ENCODE measurements around the gene SAA1.
"Not testable (repeated sequence)": the region's sequence is repeated elsewhere in the genome, so short reads cannot be mapped to it uniquely, and the experiment has no call there.

The SAA1 gene

DNA sequence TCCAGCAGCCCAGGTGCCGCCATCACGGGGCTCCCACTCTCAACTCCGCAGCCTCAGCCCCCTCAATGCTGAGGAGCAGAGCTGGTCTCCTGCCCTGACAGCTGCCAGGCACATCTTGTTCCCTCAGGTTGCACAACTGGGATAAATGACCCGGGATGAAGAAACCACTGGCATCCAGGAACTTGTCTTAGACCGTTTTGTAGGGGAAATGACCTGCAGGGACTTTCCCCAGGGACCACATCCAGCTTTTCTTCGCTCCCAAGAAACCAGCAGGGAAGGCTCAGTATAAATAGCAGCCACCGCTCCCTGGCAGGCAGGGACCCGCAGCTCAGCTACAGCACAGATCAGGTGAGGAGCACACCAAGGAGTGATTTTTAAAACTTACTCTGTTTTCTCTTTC, at the start of gene SAA1:
SAA1 (plus strand) TSS at position 316 of the 400 bp plus-strand sequence. CDS start 624 bp downstream, outside the sequence.
- in situ Hi-C loops (cut with MboI; ENCODE audit: low pct_unique_long_range_greater_than_20kb, low sequenced_read_pairs) = no loop called here
- DNase-seq = no peak

GRCh38 chr11:18221274-18221876, 44.7 kb upstream of the SAA1 start:
- no peak for DNase-seq

DNA sequence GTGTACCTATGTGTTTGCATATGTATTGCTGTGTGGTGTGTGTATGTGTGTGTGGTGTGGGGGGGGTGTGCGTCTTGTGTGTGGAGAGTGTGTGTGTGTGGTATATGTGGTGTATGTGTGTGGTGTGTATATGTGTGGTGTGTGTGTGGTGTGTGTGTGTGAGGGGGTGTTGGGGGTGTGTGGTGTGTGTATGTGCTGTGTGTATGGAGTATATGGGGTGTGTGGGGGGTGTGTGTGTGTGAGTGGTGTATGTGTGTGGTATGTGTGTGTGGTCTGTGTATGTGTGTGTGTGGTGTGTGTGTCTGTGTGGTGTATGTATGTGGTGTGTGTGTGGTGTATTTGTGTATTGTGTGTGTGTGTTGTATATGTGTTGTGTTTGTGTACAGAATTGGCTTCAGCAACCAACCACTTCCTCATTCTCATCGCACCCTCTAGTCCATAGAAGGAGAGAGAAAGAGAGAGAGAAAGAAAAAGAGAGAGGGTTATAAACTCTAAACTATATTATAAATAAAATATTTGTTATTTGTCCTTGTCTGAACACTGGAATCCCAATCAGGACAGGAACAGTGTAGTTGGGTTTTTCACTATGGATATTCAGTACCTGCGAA, 43.1 kb upstream of the SAA1 start:
- no peak for DNase-seq
- in situ Hi-C loops (cut with MboI; ENCODE audit: low pct_unique_long_range_greater_than_20kb, low sequenced_read_pairs) = no loop called here

More at GRCh38 chr11:18221274-18221876, 44.7 kb upstream of the SAA1 start:
- in situ Hi-C loops (cut with MboI; ENCODE audit: low pct_unique_long_range_greater_than_20kb, low sequenced_read_pairs) = no loop called here

- no peak for DNase-seq
- in situ Hi-C loops (cut with MboI; ENCODE audit: low pct_unique_long_range_greater_than_20kb, low sequenced_read_pairs) = no loop called here
Measured at GRCh38 chr11:18223591-18224387, 42.3 kb upstream of the SAA1 start.

GRCh38 chr11:18225913-18226312, 40.2 kb upstream of the SAA1 start:
- no peak for DNase-seq
- in situ Hi-C loops (cut with MboI; ENCODE audit: low pct_unique_long_range_greater_than_20kb, low sequenced_read_pairs) = no loop called here

GRCh38 chr11:18229501-18229900, 36.6 kb upstream of the SAA1 start:
- no peak for DNase-seq
- in situ Hi-C loops (cut with MboI; ENCODE audit: low pct_unique_long_range_greater_than_20kb, low sequenced_read_pairs) = no loop called here

DNA sequence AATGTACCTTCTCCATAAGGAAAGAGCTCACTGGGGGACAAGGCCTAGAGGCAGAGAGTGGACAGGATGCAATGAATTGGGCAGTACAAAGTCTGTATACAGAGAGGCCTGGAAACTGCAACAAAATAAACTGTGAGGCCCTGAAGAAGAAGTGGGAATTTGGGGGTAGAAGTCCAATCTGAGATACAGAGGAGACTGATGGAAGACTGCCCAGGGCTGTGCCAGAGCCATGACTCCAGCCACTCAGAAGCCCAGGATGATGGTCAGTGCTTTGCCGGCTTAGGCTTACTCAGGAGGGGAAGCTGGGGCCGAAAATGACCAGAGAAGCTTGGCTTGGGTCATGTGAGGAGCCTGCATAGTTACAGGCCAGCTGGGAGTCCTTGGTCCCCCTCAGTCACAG, 35.2 kb upstream of the SAA1 start:
- in situ Hi-C loops (cut with MboI; ENCODE audit: low pct_unique_long_range_greater_than_20kb, low sequenced_read_pairs) = no loop called here

GRCh38 chr11:18233912-18234311, 32.2 kb upstream of the SAA1 start:
- in situ Hi-C loops (cut with MboI; ENCODE audit: low pct_unique_long_range_greater_than_20kb, low sequenced_read_pairs) = no loop called here
- DNase-seq = no peak

More for the DNA sequence above, 35.2 kb upstream of the SAA1 start:
- DNase-seq = no peak

DNA sequence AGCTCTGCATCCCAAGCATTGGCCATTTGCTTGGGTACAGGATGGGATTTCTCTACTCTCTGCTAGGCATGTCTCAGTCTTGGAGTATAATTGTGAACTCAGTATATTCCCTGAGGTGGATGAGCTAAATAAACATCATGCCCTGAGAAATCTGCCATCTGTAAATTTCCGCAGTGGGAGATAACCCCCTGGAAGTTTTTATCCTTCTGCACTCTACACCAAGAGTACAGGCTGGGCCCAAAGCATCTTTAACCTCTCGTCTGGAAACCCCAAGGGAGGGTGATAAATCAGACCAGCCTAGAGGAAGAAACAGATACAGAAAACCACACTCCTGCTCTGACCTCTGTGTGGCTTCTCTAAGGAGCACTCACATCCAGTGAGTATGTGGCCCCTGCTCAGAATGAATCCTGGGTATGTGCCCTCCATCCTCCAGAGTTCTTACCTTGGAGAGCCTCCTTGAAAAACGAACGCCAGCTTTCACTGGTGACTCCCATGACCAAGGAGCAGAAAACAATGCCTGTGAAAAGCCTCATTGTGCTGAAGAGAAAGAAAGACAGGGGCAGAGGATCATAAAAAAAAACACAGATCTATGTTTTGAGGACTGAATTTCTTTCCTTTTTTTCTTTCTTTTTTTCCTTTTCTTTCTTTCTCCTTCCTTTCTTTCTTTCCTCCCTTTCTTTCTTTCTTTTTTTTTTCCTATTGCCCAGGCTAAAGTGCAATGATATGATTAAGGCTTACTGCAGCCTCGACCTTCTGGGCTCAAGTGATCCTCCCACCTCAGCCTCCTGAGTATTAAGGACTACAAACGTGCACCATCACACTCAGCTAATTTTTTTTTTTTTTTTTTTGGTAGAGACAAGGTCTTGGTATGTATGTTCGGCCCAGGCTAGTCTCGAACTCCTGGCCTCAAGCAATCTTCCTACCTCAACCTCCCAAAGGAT, 30.4 kb upstream of the SAA1 start:
- in situ Hi-C loops (cut with MboI; ENCODE audit: low pct_unique_long_range_greater_than_20kb, low sequenced_read_pairs) = no loop called here
- no peak for DNase-seq

GRCh38 chr11:18236664-18237356, 29.3 kb upstream of the SAA1 start, which contains the start of gene SAA4:
Gene SAA4, minus strand, starts transcription at chr11:18236802. Its CDS starts 876 bp downstream, at chr11:18235926.
- DNase-seq = no peak
- in situ Hi-C loops (cut with MboI; ENCODE audit: low pct_unique_long_range_greater_than_20kb, low sequenced_read_pairs) = no loop called here

DNA sequence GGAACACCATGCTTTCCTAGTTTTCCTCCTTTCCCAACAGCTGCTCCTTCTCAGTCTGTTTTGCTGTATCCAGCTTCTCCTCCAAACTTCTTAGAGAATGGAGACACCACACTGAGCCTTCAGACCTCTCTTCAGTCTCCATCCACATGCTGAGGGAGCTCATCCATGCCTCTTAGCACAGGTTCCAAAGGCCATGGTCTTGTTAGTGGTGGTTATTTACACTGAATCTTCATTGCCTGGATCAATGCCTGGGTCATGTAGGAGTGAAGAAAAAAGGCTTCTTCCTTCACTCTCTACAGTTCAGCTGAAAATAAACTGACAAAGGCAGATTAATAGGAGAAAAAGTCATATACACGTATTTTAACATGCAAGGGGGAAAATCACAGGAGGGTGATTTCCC, 26.4 kb upstream of the SAA1 start:
- in situ Hi-C loops (cut with MboI; ENCODE audit: low pct_unique_long_range_greater_than_20kb, low sequenced_read_pairs) = no loop called here
- DNase-seq = no peak

- DNase-seq = peak; percentile 82
- in situ Hi-C loops (cut with MboI; ENCODE audit: low pct_unique_long_range_greater_than_20kb, low sequenced_read_pairs) = no loop called here
Measured at GRCh38 chr11:18243783-18244362, 22.2 kb upstream of the SAA1 start.

DNA sequence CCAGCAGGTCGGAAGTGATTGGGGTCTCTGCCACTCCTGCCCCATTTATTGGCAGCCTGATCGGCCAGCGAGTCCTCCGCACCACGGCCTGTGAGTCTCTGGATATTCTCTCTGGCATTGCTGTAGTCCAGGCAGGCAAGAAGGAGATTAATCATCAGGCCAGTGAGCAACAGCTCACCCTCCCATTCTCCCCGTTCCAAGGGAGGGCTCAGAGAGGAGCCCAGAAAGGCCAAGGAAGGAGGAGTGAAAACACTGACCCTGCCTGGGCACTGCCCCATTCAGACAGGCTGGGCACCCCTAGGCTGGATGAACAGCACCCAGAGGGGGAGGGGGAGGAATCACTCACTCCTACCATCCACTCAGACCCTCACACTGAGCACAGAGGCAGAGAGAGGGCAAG, 20.7 kb upstream of the SAA1 start:
- in situ Hi-C loops (cut with MboI; ENCODE audit: low pct_unique_long_range_greater_than_20kb, low sequenced_read_pairs) = no loop called here
- no peak for DNase-seq

DNA sequence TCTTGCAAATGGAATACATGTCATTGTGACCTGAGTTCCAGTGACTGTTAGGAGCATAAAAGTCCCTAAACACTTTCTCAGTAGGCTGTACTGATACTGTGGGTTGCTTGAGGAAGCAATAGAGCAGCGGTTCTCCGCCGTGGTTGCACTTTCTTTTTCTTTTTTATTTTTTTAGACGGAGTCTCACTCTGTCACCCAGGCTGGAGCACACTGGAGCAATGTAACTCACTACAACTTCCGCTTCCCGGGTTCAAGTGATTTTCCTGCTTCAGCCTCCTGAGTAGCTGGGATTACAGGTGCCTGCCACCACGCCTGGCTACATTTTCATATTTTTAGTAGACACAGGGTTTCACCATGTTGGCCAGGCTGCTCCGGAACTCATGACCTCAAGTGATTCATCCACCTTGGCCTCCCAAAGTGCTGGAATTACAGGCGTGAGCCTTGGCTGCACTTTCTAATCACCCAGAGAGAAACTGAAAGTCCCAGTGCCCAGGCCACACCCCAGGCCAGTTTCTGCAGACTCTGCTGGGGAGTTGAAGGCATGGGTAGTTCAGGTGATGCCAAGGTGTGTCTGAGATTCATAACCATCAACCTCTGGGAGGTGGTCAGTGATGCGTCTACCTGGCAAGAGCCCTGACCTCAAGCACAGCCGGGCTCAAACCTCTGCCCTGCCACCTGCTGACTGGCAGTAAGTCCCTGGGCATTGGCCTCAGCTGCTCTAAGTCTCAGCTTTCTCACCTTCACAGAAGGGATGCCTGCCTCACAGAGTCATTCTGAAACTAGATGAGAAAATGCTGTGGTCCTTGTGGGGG, 19.5 kb upstream of the SAA1 start:
- in situ Hi-C loops (cut with MboI; ENCODE audit: low pct_unique_long_range_greater_than_20kb, low sequenced_read_pairs); DNase-seq: not testable (repeated sequence)

- DNase-seq; in situ Hi-C loops (cut with MboI; ENCODE audit: low pct_unique_long_range_greater_than_20kb, low sequenced_read_pairs): not testable (repeated sequence)
Measured at GRCh38 chr11:18247191-18247581, 18.9 kb upstream of the SAA1 start.

DNA sequence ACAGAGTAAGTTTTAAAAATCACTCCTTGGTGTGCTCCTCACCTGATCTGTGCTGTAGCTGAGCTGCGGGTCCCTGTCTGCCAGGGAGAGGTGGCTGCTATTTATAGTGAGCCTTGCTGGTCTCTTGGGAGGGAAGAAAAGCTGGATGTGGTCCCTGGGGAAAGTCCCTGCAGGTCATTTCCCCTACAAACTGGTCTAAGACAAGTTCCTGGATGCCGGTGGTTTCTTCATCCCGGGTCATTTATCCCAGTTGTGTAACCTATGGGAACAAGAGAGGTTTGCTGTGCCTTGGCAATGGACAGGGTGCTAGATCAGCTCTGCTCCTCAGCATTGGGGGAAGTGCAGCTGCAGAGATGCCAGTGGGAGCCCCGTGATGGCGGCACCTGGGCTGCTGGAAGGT, 17.5 kb upstream of the SAA1 start, which contains the start of gene SAA2:
SAA2 (minus strand) TSS at position 108 of the 400 bp plus-strand sequence. CDS start 657 bp downstream, outside the sequence.
- no peak for DNase-seq

GRCh38 chr11:18253233-18253632, 12.8 kb upstream of the SAA1 start:
- in situ Hi-C loops (cut with MboI; ENCODE audit: low pct_unique_long_range_greater_than_20kb, low sequenced_read_pairs) = no loop called here
- no peak for DNase-seq

More for the DNA sequence above, 17.5 kb upstream of the SAA1 start, which contains the start of gene SAA2:
- in situ Hi-C loops (cut with MboI; ENCODE audit: low pct_unique_long_range_greater_than_20kb, low sequenced_read_pairs) = no loop called here

Data from KBM-7 (cell line).